HG03175 (cell line): ENCODE data around the gene BCL2A1.
"Not testable (repeated sequence)": the region's sequence is repeated elsewhere in the genome, so short reads cannot be mapped to it uniquely, and the experiment has no call there.

Experiments
- ATAC-seq: cut with Tn5 transposase; IDR thresholded peaks from one replicate; pipeline ENCODE4 v1.9.1; 2021; ENCODE audit warnings: mild to moderate bottlenecking, moderate library complexity; ENCODE audit not compliant: unreplicated experiment

Gene BCL2A1

DNA sequence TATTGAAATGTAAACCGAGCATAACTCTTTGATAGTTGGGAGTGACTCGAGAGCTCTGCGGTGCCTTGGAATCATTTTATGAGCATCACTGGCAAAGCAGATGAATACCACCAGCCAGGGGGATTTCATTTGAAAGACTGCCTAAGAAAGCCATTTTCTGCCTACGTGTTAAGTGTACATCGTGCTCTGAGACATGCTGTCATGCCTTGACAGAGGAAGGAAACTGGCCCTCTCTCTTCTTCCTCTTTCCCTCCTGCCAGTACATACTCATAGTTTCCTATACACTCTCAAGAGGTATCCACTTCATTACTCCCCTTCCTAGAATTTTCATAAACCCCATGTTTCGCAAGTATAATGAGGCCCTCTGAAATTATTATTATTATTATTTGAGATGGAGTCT, 8.8 kb downstream of the BCL2A1 start:
- ATAC-seq, result no peak

DNA sequence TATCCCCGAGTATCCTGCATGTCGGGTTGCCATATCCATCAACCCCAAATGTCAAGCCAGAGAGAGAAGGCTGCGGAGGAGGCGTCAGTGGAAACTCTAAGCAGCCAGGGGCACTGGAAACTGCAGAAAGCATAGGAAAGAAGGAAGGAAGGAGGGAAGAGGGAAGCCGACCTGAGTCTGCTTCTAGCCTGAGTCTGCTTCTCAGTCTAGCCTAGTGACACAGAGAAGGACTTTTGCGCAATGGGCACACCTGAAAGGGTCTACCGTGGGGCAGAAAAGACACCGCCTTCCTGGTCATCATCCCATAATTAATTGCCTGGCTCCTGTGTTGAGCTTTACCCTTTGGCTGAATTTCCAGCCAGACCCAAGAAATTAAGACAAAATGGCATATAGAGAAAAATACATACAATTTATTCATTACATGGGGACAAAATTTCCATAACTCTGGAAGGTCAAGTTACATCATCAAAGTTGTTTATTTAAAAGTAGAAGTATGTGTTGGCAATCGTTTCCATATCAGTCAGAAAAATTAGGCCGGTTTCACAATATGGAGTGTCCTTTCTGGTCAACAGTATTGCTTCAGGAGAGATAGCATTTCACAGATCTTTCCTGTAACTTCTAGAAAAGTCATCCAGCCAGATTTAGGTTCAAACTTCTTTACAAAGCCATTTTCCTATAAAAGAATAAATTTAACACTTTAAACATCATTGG, 10.3 kb downstream of the BCL2A1 start:
- ATAC-seq, result no peak

DNA sequence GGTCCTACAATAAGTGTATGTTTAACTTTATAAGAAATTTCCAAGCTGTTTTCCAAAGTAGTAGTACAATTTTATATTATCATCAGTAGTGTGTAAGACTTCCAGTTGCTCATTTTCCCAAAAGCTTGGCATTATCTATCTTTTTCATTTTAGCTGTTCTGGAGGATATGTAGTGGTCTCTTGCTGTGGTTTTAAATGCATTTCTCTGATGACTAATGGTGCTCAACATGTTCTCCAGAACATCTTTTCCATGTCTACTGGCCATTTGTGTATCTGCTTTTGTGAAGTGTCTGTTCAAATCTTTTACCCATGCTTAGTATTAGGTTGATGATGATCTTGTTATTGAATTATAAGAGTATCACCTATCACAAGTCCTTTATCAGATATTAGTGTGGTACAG, 13.3 kb downstream of the BCL2A1 start:
- ATAC-seq, result no peak

DNA sequence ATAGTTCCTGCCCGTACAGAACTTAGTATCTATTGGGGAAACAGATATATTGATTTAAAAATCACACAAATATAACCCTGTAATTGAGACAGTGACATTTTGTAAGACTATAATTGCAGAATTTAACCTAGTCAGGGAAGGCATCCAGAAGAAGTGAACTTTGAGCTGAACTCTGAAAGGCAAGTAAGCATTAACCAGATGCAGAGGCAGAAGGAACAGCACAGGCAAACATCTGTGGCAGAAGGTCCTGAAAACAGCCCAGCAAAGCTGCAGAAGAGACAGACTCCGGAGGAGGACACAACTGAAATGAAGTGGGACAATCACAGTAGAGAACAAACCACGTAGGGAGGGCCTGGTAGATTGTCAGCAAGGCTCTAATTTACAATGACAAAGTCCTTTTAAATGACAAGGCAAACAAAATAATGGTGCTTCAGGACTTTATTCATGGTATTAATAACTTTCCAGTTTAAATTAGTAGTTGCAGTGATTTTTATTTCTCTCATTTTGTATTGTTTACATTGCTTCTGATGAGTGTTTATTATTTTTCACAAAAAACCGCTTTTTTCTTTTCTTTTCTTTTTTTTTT, 14.5 kb downstream of the BCL2A1 start:
- ATAC-seq, result no peak

DNA sequence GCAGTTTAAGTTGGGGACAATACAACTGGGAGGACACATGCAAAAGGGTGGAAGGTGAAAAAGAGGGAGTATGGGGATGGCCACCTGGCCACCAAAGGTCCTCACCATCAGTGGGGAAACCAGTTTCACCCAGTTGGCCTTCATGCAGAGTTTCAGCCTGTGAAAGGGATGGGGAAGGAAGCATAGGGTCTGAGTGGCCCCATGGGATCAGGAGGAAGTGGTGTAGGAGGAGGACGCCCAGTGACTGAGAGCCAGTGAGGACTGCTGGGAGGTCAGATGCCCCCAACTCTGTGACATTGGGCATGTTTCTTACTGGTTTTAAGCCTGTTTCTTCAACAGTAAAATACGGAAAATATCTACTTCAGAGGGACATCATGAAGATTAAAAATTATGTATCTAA, 16.3 kb downstream of the BCL2A1 start:
- ATAC-seq, result no peak

DNA sequence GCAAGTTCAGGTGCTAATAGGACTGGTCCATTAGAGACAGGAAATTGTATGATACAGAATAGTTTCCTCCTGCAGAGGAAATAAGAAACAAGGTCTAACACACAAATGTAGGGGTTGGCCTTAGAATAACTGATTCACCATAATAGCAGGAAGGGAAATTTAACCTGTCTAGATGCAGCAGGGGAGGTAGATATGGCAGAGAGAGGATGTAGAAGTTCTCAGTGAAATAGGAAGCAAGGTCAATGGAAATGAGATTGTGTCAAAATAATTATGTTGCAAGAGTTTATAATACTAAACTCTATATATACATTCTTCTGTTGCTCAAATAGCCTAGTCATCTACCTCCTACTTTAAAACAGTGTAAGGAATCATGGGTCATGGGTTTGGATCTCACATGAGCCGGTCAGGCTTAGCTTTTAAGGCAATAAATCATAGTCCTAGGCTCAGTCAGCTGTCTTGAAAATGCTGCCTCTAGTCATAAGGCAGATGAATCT, 17.0 kb downstream of the BCL2A1 start:
- no peak for ATAC-seq

DNA sequence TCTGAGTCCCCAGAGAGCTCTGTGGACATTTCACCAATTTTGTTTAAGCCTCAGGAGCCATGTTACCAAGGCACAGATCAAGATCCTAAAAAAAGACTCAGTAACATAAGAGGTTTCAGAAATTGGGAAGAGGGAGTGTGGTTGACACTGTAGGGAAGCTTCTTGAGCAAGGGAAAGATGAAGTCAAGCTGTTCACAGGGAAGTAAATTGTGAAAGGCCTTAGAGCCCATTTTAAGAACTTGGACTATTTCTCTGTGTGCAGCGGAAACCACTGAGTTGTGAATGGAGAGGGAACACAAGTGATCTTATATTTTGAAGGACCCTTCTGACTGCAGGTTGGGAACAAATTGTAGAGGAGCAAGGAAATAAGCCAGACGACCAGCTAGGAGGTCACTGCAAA, 18.7 kb downstream of the BCL2A1 start:
- no peak for ATAC-seq

DNA sequence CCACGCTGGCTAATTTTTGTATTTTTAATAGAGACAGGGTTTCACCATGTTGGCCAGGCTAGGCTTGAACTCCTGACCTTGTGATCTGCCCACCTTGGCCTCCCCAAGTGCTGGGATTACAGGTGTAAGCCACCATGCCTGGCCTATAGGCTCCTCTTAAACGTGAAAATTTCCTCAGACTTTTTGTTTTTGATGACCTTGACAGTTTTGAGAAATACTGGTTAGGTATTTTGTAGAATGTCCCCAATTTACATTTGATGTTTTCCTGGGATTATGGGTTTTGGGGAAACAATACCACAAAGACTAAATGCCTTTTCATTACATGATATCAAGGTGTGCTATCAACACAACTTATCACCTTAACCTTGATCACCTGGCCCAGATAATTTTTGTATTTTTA, 20.7 kb downstream of the BCL2A1 start:
- no peak for ATAC-seq

DNA sequence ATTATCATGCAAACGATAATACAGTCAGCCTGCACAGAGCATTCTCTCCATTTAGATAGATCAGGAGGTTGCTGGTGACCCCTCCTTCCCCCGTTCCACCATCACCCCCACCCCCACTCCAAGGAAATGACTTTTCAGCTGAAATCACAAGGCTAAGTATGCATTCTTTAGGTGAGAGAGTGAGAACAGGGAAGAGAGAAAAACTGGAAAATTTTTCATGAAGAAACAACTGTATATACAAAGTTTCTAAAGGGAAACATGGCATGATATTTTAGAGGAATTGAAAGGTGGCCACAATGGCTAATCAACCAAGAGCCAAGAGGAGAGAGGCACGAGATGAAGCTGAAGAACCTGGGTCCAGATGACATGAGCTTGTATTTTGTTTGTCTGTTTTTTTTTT, 22.2 kb downstream of the BCL2A1 start:
- ATAC-seq, result no peak

DNA sequence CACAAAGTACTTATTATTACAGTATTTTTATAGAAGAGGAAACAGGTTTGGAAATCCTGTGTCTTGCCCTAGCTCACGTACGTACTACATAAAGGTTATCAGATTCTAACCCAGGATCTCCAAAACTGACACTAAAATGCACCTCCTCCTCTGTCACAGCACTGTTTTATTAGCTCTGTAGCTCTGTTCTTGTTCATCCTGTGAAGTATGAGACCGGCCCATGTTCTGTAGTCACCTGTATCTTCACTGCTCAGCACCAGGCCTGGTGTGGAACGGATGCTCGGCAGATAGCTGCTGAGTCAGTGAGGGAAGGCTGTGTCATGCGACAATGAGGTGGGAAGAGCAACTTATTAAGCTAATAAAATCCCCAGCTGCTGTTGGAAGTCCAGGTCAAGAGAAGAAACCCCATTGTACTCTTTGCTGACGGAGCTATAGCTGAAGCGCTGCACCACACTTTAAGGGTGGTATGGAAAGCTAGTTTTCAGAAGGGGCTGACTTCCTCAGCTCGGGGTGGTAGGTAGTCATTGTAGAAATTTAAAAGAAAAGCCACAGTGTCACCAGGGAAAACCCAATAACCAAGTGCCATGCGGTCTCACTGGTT, 22.8 kb downstream of the BCL2A1 start:
- no peak for ATAC-seq

DNA sequence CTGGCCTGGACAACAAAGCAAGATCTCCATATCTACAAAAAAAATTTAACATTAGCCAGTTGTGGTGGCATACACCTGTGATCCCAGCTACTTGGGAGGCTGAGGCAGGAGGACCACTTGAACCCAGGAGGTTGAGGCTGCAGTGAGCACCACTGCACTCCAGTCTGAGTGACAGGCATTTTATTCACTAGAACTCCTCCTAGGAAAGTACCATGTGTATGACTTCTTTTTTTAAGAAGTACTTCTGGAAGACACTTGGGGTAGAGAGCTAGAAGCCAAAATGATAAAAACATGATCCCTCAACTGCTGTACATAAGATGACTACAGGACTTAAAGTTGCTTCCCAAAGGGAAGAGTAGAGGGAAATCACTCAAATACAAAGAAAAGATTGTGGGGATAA, 24.0 kb downstream of the BCL2A1 start:
- no peak for ATAC-seq

DNA sequence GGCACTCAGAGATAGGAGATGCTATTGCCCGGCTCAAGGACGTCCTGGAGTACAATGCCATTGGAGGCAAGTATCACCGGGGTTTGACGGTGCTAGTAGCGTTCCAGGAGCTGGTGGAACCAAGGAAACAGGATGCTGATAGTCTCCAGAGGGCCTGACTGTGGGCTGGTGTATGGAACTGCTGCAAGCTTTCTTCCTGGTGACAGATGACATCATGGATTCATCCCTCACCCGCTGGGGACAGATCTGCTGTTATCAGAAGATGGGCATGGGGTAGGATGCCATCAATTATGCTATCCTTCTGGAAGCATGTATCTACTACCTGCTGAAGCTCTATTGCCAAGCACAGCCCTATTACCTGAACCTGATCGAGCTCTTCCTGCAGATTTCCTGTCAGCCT, 26.4 kb downstream of the BCL2A1 start:
- no peak for ATAC-seq

DNA sequence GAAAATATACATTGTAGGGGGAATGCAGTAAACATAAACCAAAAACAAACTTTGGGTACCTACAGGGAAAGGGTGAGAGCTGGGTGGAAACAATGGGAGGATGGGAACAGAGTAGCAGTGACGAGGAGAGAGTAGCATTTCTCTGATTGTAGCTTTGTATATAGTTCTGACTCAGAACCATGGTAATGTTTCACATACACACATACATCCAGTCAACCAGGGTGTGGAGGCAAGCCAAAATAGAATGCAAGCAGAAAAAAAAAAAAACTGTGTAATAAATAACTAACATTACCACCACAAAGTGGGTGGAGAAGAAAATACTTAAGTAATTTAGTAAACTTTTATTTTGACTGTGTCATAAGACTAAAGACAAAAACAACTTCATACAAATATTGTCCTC, 27.2 kb downstream of the BCL2A1 start:
- ATAC-seq, result peak; percentile 96

DNA sequence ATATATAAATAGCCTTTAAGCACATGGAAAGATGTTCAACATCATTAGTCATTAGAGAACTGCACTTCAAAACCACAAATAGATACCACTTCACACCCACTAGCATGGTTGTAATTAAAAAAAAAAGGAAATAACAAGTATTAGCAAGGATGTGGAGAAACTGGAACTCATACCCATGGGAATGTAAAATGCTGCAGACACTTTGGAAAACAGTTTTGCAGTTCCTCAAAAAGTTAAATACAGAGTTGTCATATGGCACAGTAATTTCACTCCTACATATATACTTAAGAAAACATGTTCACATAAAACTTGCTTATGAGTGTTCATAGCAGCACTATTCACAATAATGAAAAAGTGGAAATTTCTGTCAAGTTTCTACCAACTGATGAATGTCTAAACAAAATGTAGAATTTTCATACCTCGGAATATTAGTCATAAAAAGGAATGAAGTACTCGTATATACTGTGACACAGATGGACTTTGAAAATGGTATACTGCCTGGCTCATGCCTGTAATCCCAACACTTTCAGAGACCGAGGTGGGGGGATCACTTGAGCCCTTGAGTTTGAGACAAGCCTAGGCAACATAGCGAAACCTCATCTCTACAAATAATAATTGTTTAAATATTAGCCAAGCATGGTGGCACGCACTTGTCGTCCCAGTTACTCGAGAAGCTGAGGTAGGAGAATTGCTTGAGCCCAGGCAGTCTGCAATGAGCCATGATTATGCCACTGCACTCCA, 28.1 kb downstream of the BCL2A1 start:
- ATAC-seq, result no peak

DNA sequence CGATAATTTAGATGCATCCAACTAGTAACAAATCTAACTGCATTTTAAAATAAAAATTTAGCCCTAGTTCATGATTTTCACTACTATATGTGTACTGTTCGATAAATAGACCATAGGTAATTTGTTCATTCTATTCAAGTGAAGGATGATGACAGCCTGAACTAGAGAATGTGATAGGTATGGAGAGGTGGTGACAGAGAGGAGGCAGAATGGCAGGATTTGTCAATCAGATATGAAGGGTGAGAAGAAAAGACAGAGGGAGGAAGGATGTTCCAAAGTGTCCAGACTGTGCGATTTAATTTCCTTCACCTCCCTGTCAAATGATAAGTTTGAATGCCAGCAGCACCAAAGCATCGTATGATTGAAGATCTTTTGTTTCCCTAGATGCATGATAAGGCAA, 31.6 kb downstream of the BCL2A1 start:
- no peak for ATAC-seq

DNA sequence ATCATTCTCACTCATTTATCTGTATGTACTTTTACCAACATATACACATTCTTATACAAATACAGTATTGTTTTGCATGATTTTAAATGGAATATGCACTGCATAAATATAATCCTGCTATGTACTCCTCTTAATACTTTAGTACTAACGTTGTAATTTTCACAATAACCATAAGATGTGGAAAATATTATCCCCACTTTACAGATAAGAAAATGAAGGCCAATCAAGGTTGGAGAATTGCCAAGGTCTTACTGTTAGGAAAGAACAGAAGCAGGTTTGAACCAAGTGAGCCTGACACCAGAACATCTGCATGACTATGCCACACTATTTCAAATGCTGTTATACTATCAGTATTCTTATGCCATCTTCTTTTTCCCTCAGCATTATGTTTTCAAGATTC, 32.9 kb downstream of the BCL2A1 start:
- ATAC-seq, result no peak

DNA sequence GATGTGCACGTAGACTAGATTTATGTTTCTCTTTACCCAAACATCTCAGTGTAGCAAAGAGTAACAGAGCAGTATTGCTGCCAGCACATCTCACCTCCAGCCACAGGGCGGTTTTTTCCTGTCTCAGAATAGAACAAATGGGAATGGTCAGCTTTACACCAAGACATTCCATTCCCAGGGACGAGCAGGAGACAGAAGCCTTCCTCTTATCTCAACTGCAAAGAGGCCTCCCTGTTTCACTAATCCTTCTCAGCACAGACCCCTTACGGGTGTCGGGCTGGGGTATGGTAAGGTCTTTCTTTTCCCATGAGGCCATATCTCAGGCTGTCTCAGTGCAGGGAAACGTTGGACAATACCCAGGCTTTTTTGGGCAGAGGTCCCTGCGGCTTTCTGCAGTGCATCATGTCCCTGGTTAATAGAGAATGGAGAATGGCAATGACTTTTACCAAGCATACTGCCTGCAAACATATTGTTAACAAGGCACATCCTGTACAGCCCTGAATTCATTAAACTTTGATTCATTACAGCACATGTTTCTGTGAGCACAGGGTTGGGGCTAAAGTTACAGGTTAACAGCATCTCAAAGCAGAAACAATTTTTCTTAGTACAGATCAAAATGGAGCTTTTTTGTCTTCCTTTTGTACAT, 35.3 kb downstream of the BCL2A1 start:
- ATAC-seq, result not testable (repeated sequence)

DNA sequence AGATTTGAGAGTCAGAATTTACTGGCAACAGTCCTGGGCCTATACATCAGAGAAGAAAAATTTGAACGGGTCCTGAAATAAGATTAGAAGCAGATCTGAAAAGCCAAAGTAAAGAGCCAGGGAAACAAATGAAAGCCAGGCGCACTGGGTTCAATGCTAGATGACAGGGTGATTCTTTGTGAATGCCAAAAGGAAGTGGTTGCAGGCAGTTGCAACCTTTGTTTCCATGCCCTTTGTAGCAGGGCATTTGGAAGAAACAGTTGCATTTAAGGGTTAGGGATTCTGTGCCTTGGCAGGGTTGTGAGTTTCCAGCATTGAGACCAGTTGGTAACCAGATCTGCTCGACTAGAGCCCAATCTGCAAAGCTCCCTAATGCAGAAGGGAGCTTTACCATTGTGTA, 37.8 kb downstream of the BCL2A1 start:
- ATAC-seq, result no peak

DNA sequence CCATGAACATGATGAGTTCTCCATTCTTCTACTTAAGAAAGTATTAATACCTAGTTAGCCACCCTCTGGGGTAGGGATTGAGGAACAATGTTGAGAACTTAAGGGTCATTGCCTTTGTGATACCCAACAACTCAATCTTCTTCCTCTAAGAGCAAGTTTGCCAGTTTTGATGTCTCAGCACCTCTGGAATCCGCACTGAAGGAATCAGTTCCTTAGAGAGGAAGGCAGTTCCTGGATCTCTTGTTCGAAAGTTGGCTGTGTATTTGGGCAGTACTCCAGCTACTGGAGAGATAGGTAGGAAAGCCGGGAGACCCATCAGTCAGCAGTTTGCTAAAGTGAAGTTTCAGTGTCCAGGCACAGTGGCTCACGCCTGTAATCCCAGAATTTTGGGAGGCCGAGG, 38.5 kb downstream of the BCL2A1 start:
- no peak for ATAC-seq

DNA sequence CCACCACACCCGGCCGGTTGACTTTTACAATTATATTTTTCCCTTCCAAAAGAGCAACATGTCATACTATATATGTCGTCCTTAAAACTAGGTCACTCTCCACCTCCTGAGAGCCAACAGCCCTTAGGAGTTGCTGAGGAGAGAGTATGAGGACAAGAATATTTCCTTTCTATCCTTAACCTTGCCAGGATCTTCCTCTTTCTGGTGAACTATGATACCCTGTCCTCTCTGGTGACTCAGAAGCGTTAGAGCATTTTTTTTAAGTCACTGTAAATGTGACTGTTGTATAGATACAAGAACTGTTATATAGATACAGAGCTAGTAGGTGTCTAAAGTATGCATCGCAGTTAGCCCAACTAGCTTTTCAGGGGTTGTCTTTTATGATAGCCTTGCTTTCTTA, 40.5 kb downstream of the BCL2A1 start:
- ATAC-seq, result no peak

DNA sequence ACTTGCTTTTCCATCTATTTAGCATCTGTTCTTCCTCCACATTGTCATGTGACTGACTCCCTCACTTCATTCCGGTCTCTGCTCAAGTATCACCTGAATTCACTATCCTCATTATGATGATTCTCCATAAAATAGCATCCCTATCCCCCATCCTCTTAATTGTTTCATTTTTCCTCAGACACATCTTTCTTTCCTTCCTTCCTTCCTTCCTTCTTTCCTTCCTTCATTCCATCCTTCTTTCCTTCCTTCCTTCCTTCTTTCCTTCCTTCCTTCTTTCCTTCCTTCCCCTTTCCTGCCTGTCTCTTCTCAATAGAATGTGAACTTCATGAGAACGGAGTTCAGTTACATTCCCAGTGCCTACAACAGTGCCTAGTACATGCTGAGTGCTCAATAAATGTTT, 41.6 kb downstream of the BCL2A1 start:
- no peak for ATAC-seq
